ENCODE results near the gene PTPRG. TPM values are rescaled to one million over a fixed set of nuclear protein-coding genes. Genes with fewer than 3 reads are reported as not detected.

The PTPRG gene
- total RNA-seq (2021; ENCODE audit: unreplicated experiment) (32.1 TPM), Bru-seq, nascent RNA (percentile 76 among the genes with signal in this experiment), BruChase-seq, experiment 1, labeled RNA remaining after a 6-hour chase (percentile 68 among the genes with signal in this experiment), BruChase-seq, experiment 2, labeled RNA remaining after a 2-hour chase (percentile 68 among the genes with signal in this experiment)
- polyA plus RNA-seq (2012) = 8.6 and 9.5 TPM in 2 replicates
- long read RNA-seq, partial matches to known transcripts = 11 of 19 reads
- long read RNA-seq, other reads (novel, unspliced or antisense) = 8 of 19 reads

- H2AFZ ChIP-seq (ENCODE audit: low read depth, low read length, poor library complexity, severe bottlenecking) = peak within 1 kb of the TSS; percentile 56
- H3K36me3 ChIP-seq (ENCODE audit: control insufficient read depth in 1 of 2, insufficient read depth in 2 of 2, low read length in 2 of 2) = no peaks in the 10 kb centered on the region
- peaks cover 31% of the 10 kb centered on the region for H3K79me2 ChIP-seq (ENCODE audit: insufficient read depth, low read length)
- H3K9me3 ChIP-seq (ENCODE audit: control insufficient read depth in 1 of 2, insufficient read depth in 1 of 2, low read depth in 1 of 2, low read length in 2 of 2) = no peaks in the 10 kb centered on the region
- H3K27me3 ChIP-seq (ENCODE audit: insufficient read depth, low read length) = no peaks in the 10 kb centered on the region
- ChIA-PET CTCF (interaction anchor here (0.9 to 1.3 kb wide), 3 partner anchors 31 to 627 kb away, joined by 3 read pairs; no protein-coding TSS in a partner anchor), RAD21 (ENCODE audit: low non-redundant PET in 1 of 2, low total read pairs in 2 of 2, uncharacterized antibody in 2 of 2, unreplicated experiment in 2 of 2) (no interaction called here), POLR2A (interaction anchor here (0.7 to 1.0 kb wide), 4 partner anchors 14 to 193 kb away, joined by 3 to 4 read pairs (median 3); no protein-coding TSS in a partner anchor)
- peak within 1 kb of the TSS; percentile 91 for H3K4me2 ChIP-seq (ENCODE audit: low read length)
- BruUV-seq (replicated peaks) = no TSS peak
- H3K9ac ChIP-seq (ENCODE audit: low read length) = peak within 1 kb of the TSS; percentile 88
- no peaks in the 10 kb centered on the region for H3K9me2 ChIP-seq (ENCODE audit: insufficient read depth)
- H3K4me1 ChIP-seq (ENCODE audit: control insufficient read depth in 1 of 2, insufficient read depth in 2 of 2, low read length in 2 of 2) = peaks cover 10 to 17% of the 10 kb centered on the region in 2 experiments
- no peaks in the 10 kb centered on the region for H4K20me1 ChIP-seq (ENCODE audit: insufficient read depth)
- peak; percentile 72 for ATAC-seq
- intact Hi-C loops (cut with micrococcal nuclease) = loop anchor here (5.0 to 10.0 kb wide), 6 partner anchors 96 to 623 kb away; no protein-coding TSS in a partner anchor
- peak; percentile 69 for DNase-seq (ENCODE audit: low read depth, low spot score)
- H3K4me3 ChIP-seq (replicated peaks in 1 of 2; ENCODE audit: low read depth in 1 of 2, low read length in 2 of 2) = peak within 1 kb of the TSS; percentile 80 to 83
- no peak for TF ChIP-seq ZBTB33 (IDR thresholded peaks at IDR 0.05; ENCODE audit: extremely low read depth, insufficient replicate concordance, low read length)
- TF ChIP-seq SIN3A (IDR thresholded peaks at IDR 0.05; ENCODE audit: low read depth) = peak; percentile 71; the same call in 1 of the 2 replicates
- peak; percentile 82 for TF ChIP-seq POLR2A (IDR thresholded peaks at IDR 0.05; ENCODE audit: borderline replicate concordance, extremely low read depth, insufficient read depth, insufficient read length)
- TF ChIP-seq ZFX (IDR thresholded peaks at IDR 0.05) = peak; percentile 54; the same call in 1 of the 2 replicates
- TF ChIP-seq YY1 (IDR thresholded peaks at IDR 0.05; ENCODE audit: extremely low read depth, insufficient replicate concordance, low read depth, low read length) = peak; percentile 71
- peak; percentile 94 for TF ChIP-seq TCF7L2 (IDR thresholded peaks at IDR 0.05; ENCODE audit: borderline replicate concordance, extremely low read depth, insufficient read depth, insufficient read length)
- TF ChIP-seq ATF3 (IDR thresholded peaks at IDR 0.05) = no peak
- TF ChIP-seq JUND (IDR thresholded peaks at IDR 0.05) = no peak
- TF ChIP-seq ZNF274 (IDR thresholded peaks at IDR 0.05; ENCODE audit: low read depth, low read length) = no peak
- TF ChIP-seq POLR2AphosphoS5 (IDR thresholded peaks at IDR 0.05; ENCODE audit: low read depth, low read length) = peak; percentile 95
- TF ChIP-seq MAX (IDR thresholded peaks at IDR 0.05) = peak; percentile 88
- TF ChIP-seq CEBPB (IDR thresholded peaks at IDR 0.05; ENCODE audit: low read depth) = no peak
- TF ChIP-seq SP1 (IDR thresholded peaks at IDR 0.05; ENCODE audit: low read depth) = 0 out of 2 replicates have a peak, but pooled peaks have one; percentile 10
- H3K27ac ChIP-seq (ENCODE audit: low read depth, low read length) = peak within 1 kb of the TSS; percentile 95
Measured at GRCh38 chr3:61561374-61562041, at the start of gene PTPRG. TSS of gene PTPRG (plus strand) at chr3:61561571. CDS start at chr3:61562288, 717 bp downstream.
